DMS79 treated with DMSO at 0.1 percent for 48 hours (cell line): ENCODE measurements around the gene TFB1M.
"Not testable (repeated sequence)": the region's sequence is repeated elsewhere in the genome, so short reads cannot be mapped to it uniquely, and the experiment has no call there.

ENCODE experiments used
- DNase-seq: peaks from one replicate; lab custom pipeline; 2025; lab: John Stamatoyannopoulos, UW

The TFB1M gene

GRCh38 chr6:155235087-155235486 lies 79.2 kb downstream of the TFB1M start:
- DNase-seq: no peak

- no peak for DNase-seq
These were observed 79.6 kb downstream of the TFB1M start for GRCh38 chr6:155234687-155235086.

GRCh38 chr6:155234167-155234566 lies 80.1 kb downstream of the TFB1M start:
- DNase-seq: no peak

GRCh38 chr6:155232848-155233247 lies 81.4 kb downstream of the TFB1M start:
- DNase-seq: no peak

GRCh38 chr6:155230975-155231374 lies 83.3 kb downstream of the TFB1M start:
- DNase-seq: not testable (repeated sequence)

- DNase-seq: no peak
These were observed 85.6 kb downstream of the TFB1M start for GRCh38 chr6:155228546-155229166.

DNA sequence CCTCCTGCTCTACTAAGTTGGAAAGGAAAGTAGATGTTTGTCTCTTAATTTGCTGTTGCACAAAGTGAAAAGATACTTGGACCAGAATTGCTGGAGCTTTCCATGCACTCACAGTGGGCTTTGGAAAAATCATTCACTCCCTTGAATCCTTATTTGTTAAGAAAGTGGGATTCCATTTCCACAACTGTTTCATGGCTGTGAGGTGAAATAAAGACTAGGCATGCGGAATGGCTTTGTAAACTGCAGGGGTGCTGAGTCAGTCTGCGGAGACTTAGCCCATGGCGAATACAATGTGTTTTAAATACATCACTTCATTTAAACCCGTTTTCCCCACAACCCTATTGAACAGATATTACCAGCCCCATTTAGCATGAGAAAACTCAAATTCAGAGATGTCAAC lies 87.2 kb downstream of the TFB1M start:
- DNase-seq: no peak

- DNase-seq: no peak
These were observed 89.7 kb downstream of the TFB1M start for GRCh38 chr6:155224618-155225017.

DNA sequence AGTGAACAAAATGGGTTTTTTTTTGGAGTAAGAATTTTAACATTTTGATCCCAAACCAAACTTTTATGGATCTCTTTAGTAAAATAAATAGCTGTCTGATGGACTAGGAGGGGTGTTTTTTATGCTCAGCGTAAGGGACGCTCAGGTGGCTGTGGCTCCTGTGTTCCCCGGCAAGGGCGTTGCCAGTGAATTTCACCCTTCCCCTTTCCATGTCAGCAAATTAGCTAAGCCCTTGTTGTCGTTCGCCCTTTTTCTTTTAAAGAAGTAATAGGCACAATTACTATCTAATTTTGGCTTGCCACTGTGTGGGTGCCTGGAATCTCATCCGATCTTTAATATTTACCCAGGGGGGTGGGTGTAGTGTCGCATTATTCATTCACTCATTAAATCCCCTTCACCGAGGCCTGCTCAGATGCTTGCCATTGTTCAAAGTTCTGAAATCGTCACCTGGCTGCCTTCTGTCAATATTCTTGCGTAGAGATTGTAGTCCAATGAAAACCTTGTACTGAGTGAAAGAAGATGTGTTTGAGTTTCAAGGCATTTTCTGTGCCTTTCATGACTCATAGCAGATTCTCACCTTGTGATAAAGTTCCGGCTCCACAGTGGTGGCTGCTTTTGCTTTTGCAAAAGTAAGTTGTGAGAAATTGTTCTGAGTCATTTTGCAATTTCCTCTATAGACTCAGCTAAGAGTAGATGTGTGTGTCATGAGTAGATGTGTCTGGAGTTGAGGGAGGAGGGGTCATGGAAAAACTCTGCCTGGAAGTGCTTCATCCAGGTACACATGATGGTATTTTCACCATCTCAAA lies 90.4 kb downstream of the TFB1M start:
- DNase-seq: no peak

DNA sequence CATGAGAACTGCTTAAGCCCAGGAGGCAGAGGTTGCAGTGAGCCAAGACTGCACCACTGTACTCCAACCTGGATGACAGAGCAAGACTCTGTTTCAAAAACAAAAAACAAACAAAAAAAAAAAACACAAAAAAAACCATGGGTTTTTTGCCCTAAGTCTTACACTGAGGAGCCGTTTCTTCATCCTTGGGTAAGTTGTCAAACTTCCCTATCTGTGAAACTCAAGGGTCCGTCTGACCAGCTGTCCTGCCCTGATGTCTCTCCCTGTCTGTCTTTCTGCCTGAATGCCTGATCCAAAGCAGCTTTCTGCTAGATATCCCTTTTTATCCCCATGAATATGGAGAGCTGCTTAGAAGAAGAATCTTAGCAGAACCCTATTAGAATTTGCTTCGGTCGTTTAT lies 91.8 kb downstream of the TFB1M start:
- no peak for DNase-seq

GRCh38 chr6:155221086-155221485 lies 93.2 kb downstream of the TFB1M start:
- DNase-seq: no peak

- no peak for DNase-seq
These were observed 94.4 kb downstream of the TFB1M start for GRCh38 chr6:155219858-155220301.

GRCh38 chr6:155219299-155219698 lies 95.0 kb downstream of the TFB1M start:
- DNase-seq: no peak

DNA sequence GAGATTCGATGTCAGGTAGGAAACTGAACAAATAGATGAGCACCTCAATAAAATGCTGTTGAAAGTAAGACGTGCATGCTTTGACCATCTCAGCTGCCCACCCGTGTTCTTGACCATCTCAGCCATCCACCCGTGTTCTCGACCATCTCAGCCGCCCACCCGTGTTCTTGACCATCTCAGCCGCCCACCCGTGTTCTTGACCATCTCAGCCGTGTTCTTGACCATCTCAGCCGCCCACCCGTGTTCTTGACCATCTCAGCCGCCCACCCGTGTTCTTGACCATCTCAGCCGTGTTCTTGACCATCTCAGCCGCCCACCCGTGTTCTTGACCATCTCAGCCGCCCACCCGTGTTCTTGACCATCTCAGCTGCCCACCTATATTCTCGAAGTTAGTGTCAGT lies 95.6 kb downstream of the TFB1M start:
- not testable (repeated sequence) for DNase-seq

- no peak for DNase-seq
These were observed 97.8 kb downstream of the TFB1M start for GRCh38 chr6:155216312-155217046.

GRCh38 chr6:155215906-155216305 lies 98.4 kb downstream of the TFB1M start:
- no peak for DNase-seq

- no peak for DNase-seq
These were observed 100.5 kb downstream of the TFB1M start for GRCh38 chr6:155213611-155214372.

- DNase-seq: no peak
These were observed 101.5 kb downstream of the TFB1M start for GRCh38 chr6:155212616-155213380.

DNA sequence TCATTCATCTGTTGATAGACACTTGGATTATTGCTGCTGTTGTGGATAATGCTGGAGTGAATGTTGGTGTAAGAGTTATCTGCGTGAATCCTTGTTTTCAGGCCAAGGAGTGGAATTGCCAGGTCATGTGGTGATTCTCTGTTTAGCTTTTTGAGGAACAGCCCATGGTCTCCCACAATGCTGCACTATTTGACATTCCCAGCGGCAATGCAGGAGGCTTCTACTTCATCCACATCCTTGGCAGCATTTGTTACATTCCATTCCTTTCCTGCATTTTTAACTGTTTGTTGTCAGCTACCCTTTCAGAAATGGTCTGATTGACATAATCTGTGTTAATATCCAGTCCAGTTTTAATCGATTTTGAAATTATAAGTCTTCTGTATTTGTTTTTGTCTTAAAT lies 102.2 kb downstream of the TFB1M start:
- DNase-seq: no peak

GRCh38 chr6:155207223-155207622 lies 107.1 kb downstream of the TFB1M start:
- DNase-seq: no peak
